GM21526 (cell line): ENCODE results near the gene TMEM181.
"Not testable (repeated sequence)": the region's sequence is repeated elsewhere in the genome, so short reads cannot be mapped to it uniquely, and the experiment has no call there.

Experiments used
- ATAC-seq: cut with Tn5 transposase; IDR thresholded peaks from one replicate; pipeline ENCODE4 v1.9.1; 2021; ENCODE audit warnings: moderate library complexity; ENCODE audit not compliant: unreplicated experiment, low FRiP score

The TMEM181 gene

GRCh38 chr6:158536084-158536890, 23.6 kb upstream of the TMEM181 start:
- ATAC-seq = no peak

- ATAC-seq = no peak
Measured at GRCh38 chr6:158536891-158537798, 22.7 kb upstream of the TMEM181 start.

DNA sequence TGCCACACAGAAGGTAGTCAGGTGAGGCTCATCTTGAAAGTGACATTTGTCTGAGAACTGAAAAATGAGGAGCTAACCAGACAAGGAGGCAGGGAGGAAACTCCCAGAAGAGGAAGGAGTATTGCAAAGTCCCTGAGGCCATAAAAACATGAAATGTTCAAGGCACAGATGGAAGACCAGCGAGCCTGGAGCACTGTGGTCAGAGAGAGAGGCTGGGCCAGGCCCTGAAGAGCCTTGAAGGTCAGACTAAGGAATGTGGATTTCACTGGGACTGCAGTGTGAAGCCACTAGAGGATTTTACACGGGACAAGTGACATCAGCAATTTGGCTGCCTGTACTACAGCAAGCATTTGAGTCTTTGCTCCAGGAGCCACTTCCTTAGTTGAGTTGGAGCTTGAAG, 21.1 kb upstream of the TMEM181 start:
- no peak for ATAC-seq

- ATAC-seq = no peak
Measured at GRCh38 chr6:158539413-158539812, 20.5 kb upstream of the TMEM181 start.

GRCh38 chr6:158539881-158540280, 20.0 kb upstream of the TMEM181 start:
- ATAC-seq = no peak

- no peak for ATAC-seq
Measured at GRCh38 chr6:158543606-158544185, 16.2 kb upstream of the TMEM181 start.

- ATAC-seq = no peak
Measured at GRCh38 chr6:158544428-158544827, 15.5 kb upstream of the TMEM181 start.

DNA sequence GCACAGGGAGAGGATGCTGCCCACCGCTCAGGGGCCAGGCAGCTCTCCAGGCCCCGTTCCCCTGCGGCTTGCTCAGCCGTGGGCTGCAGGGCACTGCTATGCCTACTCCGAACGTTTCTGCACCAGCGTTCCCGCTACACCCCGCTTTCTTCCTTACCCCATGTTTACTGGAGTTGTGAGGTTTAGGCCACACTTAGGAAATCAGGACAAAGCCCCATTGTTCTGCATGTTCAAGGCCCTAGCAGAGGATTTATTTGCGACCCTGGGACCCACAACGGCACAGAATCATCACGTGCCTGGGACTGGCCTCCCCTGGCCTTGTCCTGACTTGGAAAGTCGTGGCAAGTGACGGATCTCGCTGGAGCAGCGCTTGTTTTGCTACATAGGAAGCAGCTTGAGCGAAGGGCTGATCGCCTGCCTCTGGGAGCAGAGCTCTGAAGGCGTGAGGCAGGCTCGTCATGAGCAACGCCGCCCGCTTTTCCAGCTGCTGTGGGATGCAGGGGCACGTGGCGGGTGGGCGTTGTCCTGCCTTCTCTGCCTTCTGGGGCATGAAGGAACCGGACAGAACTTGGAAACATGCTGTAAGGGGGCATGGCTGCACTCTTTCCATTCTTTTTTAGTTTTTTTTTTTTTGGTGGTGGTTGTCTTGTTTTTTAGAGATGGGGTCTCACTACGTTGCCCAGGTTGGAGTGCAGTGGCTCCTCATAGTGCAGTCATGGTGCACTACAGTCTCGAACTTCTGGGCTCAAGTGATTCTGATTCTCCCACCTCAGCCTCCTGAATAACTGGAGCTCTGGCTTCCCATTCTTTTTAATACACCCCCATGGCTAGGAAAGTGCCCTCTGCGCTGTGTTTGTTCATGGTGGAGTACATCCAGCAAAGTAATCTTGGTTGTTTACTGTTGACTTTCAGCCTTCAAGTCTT, 14.6 kb upstream of the TMEM181 start:
- ATAC-seq = no peak

- no peak for ATAC-seq
Measured at GRCh38 chr6:158548418-158549161, 11.3 kb upstream of the TMEM181 start.

GRCh38 chr6:158552055-158552795, 7.7 kb upstream of the TMEM181 start:
- ATAC-seq = no peak

GRCh38 chr6:158552796-158553138, 7.1 kb upstream of the TMEM181 start:
- no peak for ATAC-seq

DNA sequence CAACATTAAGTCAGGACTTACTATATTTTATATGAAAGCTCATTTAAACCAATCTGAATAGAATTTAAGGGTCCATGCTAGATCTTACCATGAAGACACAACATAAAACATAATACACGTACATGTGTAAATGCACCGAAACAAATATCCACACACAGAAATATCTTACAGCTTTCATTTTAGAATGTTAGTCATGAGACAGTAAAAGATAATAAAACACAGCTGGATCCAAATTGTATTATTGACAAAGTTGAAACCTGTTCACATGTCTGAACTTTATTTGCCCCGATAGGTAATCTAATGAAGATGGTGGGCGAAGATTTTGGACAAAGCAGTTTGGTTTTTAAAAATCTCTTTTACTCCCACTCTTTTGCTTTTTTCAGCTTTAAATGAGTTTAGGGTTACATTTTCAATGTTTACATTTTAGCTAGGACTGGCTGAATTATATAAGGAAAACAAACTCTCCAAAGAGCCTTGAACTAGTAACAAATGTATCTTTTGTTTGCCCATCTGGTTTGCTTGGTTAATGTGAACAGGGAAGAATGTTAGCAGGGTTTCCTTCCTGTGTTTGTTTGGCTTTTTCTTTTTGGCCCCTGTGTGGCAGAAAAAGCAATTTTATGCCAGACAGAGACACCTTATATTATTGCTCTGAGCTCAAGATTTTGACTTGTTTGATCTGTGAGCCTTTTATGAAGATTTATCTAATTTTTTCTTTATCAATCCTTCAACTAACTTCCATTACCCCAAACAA, 5.1 kb upstream of the TMEM181 start:
- ATAC-seq = no peak

GRCh38 chr6:158556113-158556512, 3.8 kb upstream of the TMEM181 start:
- no peak for ATAC-seq

GRCh38 chr6:158557110-158557509, 2.8 kb upstream of the TMEM181 start:
- not testable (repeated sequence) for ATAC-seq

DNA sequence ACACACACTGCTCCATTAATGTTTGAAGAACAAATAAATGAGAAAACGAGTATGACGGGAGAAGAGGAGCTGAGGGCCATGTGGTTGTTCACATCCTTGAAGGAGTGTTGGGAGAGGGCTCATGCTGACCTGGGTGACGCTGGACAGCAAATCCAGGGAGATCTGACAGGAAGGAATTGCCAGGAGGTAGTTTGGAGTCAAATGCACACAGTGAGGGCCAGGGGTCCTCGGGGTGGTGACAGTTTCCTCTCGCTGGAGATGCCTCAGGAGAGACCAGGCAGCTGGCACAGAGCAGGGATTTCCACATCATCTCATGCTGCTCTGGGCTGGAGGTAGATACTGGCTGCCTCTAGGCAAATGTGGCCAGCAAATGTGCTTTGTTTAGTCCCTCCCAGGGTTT, 2.0 kb upstream of the TMEM181 start:
- no peak for ATAC-seq

- no peak for ATAC-seq
Measured at GRCh38 chr6:158558415-158559306, 1.2 kb upstream of the TMEM181 start.

- ATAC-seq = no peak
Measured at GRCh38 chr6:158559338-158559894, 475 bp upstream of the TMEM181 start.
